Activated gamma-delta T cell treated with anti-CD3 and anti-CD28 coated beads, Interleukin-2, amount 50 U/mL, for 16 hours (primary cell): ENCODE data around the gene MPP4.
"Not testable (repeated sequence)": the region's sequence is repeated elsewhere in the genome, so short reads cannot be mapped to it uniquely, and the experiment has no call there.

Source experiments
- DNase-seq: peaks from one replicate; pipeline ENCODE4 v3.0.0-alpha.2; 2020; ENCODE audit warnings: low read depth

Gene MPP4

DNA sequence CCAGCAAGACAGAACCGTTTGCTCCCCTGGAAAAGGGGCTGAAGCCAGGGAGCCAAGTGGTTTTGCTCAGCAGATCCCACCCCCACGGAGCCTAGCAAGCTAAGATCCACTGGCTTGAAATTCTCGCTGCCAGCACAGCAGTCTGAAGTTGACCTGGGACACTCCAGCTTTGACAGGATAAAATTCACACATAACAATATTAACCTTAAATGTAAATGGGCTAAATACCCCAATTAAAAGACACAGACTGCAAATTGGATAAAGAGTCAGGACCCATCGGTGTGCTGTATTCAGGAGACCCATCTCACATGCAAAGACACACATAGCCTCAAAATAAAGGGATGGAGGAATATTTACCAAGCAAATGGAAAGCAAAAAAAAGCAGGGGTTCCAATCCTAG is 27.2 kb downstream of the MPP4 start:
- not testable (repeated sequence) for DNase-seq

DNA sequence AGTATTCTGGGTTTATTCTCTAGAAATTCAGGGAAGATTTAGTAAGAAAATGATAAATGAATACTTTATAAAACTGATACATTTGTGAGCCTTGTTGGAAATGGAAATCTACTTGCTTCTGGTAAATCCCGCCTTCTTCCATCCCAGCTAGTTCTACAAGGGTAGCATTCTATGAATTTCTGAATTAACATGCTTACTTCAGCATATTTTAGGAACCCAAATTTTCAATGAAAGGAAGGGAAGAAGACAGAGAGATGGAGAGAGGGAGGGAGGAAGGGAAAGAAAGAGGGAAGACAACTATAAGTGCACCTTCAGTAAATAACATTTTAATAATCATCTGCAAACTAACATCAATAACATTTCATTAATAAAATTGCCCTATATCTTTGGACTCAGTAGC is 28.6 kb downstream of the MPP4 start:
- DNase-seq, result no peak

DNA sequence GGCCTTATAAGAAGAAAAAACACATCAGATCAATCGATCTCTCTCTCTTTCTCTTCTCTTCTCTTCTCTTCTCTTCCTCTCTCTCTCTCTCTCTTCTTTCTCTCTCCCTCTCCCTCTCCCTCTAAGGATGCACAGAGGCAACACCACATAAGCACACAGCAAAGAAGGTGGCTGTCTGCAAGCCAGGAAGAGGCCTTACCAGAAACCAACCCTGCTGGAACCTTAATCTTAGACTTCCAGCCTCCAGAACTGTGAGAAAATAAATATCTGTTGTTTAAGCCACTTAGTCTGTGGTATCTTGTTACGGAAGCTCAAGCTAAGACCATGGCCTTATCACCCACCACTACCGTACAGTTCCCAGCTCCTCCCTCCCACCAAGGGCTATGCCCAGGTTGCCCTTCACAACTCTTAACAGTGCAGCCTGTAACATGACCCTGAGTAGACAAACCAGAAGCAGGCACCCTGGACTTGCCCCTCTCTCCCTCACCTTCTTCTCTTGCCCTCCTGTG is 30.0 kb downstream of the MPP4 start:
- no peak for DNase-seq

DNA sequence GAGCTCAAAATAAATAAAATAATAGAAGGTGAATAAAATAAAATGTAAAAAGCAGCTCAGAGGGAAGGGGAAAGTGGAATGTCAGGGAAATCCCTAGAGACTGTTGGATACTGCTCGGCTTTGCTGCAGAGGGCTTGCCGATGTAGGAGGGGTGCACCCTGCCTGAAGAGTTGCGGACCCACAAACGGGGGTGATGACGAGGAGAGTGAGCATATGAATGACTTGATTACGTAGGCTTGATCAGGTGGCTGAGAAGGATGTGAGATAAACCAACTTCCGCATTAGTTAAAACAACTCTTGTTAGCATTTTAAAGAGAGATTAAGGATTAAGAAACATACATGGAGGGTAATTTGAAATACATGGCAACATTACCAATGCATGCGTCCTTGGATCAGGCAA is 34.1 kb downstream of the MPP4 start:
- DNase-seq, result no peak

DNA sequence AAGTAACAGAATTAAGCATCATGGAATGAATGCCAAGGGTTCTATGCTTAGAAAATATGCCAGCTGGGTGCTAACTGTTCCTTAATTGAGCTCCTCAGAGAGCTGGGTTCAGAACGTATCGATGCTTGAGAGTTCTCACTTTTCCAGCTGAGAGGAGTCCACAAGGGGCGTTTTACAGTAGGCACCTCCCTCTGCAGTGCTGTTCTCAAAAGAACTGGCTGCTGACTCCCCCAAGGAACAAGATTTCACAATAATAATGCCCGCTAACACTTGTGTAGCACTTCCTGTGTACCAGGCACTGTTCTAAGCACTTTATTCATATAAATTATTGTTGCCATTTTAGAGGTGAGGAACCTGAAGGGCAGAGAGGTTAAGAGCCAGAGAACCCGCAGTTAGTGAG is 37.1 kb downstream of the MPP4 start:
- DNase-seq, result no peak

DNA sequence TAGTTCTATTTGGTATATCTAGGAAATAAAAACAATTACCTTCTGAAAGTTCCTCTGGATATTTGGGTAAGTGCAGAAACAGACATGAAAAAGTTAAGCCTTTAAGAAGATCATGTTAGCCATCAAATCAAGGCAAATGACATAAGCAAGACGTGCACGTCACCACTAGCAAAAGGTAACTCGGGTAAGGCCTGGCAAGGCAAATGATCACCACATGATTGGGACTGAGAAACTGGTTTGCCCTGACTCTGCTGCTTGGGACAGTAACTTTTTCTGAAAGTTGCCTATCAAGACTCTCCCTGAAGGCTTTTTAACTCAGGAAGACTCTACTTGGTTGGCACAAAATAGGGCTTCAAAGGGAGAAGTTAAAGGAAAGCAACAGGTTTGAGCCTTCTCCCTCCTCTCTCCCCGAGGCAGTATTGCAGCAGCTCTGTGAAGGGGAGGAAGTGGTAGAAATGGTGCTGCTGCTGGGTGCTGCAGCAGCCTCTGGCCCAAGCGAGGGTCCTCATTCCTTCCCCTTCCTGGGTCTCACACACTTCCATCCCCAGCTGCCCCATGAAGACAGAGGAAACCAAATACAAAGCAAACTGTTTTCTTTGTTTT is 38.0 kb downstream of the MPP4 start:
- DNase-seq, result no peak

DNA sequence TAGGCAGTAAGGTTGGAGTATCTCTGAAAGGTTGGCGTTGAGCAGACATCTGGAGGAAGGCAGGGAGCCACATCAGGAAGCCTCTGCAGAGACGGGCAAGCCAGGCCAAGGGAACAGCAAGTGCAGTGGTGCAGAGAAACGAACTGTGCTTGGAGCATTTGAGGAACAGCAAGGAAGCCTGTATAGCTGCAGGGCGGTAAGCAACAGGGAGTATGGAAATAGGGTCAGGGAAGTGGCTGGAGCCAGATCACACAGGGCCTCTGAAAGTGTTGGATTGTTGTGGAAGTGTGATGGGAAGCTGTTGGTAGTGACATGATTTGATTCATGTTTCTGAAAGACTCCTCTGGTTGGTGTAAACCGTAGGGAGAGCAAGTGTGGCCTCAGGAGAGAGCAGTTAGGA is 41.7 kb downstream of the MPP4 start:
- DNase-seq, result no peak

DNA sequence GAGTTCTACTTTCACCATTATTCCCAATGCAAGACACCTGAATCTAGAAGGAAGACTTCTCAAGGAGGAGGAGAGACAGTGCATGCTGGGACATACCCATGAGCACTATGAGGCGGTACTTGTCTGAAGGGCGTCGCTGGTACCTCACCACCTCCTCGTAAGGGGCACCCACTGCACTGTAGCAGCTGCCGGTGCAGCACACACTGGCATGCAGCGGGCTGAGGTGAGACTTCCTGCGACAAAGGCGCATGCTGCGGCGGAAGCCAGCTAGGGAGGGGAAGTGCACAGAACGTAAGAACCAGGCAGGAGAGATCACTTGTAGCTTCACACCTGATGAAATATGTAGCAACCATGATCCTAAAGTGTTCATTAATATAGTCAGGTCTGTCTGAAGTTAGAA is 42.3 kb downstream of the MPP4 start:
- peak; percentile 1 for DNase-seq

DNA sequence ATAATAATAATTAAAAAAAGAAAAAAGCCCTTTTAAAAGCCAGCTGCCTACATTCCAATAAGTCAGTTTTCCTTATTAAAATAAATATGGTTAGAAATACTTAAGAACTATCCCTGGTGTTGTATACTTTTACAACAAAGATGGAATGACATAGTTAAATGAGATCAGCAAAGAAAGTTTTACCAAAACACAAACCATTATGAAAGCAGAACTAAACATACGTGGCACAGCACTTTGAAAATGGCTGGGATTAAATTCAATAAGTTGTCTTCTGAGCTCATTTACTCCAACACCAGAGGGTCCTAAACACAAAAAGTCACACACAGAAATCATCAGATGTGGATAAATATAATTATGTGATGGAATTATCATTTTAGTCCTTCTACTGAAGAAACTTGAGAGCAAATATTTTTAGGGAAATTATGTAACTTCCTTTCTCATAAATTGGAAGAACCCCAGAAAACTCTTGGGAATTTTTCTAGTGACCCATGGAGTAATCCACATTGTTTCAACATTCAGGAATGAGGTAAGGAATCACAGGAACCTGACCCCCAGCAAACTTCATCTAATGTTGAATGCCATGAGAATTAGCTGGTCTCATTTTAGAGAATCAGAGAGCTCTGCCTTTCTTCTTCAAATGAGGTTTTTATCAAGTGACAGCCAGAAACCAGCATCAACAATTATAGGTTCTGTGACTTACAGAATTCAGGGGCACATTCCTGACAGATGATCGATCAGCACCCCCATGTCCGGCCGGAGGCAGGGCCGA is 43.6 kb downstream of the MPP4 start:
- DNase-seq, result no peak

DNA sequence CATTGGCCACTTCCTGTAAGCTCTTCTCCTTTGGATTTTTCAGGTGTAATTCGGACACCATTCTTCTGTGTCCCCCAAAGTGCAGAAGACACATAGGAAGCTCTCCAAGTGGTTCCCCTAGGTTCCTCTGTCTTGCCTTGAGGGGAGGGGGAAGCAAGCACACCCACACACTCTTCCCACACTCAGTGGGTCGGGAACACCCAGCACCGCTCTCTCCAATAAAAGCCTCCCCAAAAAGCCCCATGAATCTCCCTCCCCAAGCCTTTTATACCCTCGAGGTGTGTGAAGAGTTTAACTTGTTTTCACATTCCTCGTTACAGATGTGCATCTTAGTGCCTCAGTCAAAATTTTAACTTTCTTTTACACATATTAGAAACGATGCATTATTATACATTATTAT is 45.2 kb downstream of the MPP4 start:
- no peak for DNase-seq

DNA sequence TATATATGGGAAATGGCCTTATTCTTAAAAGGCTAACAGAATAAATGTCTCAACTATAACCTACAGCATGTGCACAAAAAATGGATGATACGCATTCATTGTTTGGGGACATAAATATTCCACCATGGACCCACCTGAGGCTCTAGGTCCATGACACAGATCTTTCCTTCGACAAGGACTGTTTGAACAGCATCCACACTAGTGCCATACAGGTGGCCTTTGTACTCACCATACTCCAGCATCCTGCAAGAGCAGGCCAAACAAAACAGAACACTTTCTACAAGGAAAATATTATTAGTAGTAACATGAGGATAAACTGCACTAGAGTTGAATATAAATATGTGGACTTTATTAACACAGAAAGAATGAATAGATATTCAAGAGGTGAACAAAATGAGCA is 49.0 kb downstream of the MPP4 start:
- no peak for DNase-seq

DNA sequence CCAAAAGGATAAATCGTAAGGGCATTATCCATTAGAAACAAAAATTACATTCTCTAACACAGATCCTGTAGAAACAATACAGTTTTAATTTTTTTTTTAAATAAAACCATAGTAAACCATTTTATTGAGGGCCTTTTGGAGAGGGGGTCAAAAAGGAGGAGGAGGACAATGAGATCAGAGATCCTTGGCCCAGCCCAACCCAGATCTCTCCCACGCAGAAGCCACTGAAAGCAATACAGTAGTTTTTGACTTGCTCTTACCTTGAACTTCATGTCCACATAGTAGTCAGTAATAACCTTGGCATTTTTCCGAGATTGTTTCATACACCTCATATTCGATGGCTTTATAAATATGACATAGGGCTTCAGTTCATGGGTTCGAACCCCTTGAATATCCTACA is 51.0 kb downstream of the MPP4 start:
- no peak for DNase-seq

DNA sequence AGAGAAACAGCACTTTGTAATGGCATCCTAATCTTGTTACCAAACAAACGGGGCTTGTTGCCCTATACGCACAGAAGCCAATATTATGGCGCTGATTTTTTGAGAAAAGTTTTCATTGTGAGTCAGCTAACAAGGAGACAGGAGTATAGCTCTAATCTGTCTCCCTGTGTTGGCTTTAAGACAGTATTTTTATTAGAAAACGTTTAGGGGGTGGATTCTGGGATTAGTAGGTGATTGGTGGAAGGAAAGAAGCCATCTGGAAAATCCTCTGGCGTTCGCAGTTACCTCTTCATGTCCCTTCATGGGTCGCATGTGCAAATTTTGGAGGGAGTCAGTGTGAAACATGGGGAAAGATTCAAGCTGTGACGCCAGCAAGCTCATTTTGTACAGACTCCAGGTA is 54.4 kb downstream of the MPP4 start:
- no peak for DNase-seq

DNA sequence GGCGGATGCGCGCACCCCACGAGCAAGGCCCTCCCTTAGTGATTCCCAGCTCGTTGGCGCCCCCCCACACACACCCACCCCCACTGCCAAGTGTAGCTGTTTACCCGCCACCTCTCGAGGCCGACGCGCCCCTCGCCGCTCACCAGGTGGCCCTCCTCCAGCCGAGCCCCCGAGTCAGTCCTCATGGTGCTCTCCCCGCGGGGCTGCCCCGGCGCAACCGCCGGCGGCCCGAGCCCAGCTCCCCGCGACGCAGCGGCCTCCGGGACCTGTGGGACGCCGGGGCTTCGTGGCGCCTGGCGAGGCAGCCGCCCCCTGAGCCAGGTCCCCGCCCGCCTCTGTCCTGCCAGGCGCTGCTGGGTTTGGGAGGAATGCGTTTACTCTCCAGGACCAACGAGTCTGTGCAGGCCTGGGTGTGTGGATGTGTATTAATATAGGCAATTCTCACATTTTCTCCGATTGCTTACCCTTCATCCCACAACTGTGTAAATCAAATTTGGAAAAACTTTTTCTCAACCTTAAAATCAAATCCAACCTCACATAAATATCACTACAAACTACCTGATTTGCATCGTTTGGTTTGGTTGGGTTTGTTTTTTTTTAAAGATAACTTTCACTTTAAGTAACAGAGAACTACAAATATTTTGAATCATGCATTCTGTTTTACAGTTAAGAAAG is 55.1 kb downstream of the MPP4 start, which contains the start of gene TMEM237:
TMEM237 (minus strand) TSS at position 288 of the 675 bp plus-strand sequence; CDS start at position 185, 103 bp downstream.
- DNase-seq, result no peak

DNA sequence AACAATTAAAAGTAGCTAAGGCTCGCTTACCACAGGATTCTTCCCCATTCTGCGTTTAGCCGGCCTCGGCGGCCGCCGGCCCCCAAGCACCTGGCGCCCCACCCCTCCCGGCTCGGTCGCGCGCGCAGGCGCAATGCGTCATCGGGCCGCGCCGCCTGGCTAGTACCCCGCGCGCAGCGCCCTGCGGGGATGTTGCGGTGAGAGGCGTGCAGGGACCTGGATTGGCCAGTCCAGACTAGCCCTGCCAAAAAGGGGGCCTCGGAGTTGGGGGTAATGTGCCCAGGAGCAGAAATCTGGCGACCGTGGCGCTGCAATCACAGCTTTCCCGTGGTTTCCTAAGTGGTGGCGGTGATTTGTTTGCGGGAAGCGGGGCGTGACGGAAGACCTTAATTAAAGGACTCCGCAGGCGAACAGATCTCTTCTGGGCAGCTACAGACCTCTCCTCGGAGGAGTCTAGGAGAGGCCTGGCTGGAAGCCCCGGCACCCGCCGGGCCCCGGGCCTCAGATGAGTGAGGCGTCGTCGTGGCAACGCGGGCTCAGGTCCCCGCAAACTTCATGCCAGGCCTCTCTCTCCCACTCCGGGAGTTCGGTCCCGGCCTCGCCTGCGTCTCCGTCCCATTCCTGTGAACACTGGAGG is 55.7 kb downstream of the MPP4 start:
- peak; percentile 71 for DNase-seq

DNA sequence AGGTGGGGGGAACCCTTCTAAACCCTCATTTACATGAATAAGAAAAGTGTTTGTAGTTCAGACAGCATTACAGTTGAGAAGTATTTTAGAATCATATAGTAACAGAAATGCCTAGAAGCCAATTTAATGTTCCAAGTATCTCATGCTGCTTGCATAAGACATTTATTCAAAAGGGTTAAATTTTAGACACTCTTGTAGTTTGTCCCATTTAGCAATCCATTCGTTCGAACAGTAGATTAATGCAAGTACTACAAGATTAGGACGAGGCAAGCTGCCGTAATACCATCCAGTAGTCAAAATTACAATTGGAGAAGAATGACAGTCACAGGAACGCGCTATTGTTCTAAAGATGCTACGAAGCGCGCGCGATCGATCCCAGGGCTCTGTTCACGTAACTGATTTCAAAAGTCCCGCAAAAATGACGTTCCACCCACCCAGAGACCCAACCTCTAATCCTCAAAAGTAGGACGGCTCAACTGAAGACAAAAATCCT is 56.3 kb downstream of the MPP4 start:
- no peak for DNase-seq

DNA sequence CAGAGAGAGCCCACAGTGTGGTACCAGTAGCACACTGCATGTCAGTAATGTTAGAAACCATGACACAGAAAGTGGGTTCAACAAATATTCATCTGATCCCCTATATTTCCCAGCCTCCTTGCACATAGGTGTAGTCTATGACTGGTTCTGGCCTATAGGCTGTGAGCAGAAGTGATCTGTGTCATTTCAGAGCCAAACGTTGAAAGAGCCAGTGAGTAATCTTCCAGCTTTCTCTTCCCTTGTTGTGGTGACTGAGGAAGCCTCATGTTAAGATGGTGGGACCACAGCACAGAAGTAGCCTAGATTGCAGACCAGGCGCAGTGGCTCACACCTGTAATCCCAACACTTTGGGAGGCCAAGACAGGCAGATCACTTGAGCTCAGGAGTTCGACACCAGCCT is 59.2 kb downstream of the MPP4 start:
- no peak for DNase-seq

DNA sequence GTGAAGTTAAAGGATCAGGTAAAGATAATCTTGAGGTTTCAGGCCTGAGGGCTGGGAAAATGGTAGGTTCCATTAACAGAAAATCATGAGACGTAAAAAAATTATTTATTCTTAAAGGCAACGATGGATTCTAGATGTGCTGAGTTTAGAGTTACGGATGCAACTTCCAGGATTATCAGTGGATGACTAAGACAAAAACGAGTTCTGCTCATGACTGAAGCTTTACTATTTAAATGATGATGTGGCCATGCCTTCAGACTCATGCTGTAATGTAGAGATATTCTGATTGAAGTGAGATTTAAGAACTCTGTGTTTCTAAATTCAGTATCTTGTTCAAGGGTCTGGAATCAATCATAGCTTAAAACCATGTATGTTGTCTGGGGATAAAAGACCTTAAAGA is 60.1 kb downstream of the MPP4 start:
- DNase-seq, result no peak

DNA sequence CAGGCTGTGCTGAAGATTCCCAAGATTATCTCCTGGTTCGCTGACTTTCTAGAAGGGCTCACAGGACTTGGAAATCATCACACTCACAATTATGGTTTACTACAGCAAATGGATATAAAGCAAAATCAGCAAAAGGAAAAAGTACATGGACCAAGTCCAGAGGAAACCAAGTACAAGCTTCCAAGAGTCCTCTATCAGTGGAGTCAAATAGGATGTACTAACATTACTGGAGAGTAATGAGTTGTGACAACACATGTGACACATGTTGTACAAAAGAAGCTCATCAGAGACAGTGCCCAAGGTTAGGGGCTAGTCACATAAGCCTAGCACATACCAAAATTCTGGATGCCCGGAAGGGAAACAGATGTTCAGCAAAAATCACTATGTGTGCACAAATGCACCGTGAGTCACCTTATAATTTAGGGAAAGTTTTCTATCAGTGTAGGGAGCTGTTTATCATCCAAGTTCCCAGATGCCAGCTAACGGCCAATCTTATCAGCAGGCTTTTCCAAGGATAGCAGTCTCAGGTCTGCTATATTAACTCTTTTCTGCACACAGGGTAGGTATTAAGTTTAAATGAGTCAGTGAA is 64.7 kb downstream of the MPP4 start:
- DNase-seq, result no peak

DNA sequence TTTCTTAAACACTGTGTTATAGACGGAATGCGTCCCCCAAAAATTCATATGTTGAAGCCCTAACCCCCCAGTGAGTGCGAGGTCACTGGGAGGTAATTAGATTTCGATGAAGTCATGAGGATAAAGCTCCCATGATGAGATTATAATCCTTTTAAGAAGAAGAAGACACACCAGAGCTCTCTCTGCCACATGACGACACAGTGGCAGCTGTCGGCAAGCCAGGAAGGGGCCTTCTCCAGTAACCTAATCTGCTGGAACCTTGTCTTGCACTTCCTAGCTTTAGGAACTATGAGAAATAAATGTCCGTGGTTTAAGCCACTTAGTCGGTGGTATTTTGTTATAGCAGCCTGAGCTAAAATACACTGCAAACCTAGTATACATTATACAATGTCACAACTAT is 67.4 kb downstream of the MPP4 start:
- no peak for DNase-seq

DNA sequence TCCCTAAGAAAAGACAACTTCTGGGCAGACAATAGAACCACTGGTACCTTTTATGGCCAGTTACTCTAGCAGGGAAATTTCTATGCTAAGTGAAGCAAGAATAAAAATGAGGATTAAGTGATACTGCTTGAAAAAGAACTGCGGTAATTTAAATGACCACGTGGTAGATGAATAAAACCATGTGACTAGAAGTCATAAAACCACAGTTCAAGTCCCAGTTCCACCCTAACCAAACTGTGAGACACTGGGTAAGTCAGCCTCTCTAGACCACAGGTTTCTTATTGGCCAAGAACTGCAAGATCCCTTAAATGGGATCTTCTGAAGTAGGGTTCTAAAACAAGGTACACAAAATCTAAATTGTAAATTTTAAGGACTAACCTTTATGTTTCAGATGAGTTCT is 67.9 kb downstream of the MPP4 start:
- DNase-seq, result no peak

DNA sequence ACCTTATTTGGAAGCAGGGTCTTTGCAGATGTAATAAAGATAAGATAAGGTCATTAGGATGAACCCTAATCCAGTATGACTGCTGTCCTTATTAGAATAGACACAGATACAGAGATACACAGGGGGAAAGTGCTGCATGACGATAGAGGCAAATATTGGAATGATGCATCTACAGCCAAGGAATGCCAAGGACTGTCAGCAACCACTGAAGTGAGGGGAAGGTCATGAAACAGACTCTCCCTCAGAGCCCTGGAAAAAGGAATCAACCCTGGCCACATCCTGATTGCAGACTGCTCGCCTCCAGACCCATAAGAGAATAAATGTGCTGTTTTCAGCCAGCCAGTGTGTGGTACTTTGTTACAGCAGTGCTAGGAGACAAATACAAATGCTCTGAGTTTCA is 69.9 kb downstream of the MPP4 start:
- no peak for DNase-seq
